ENCODE measurements around the gene GGTA1. TPM values are rescaled to one million over a fixed set of nuclear protein-coding genes. Genes with fewer than 3 reads are reported as not detected.

Gene GGTA1
- total RNA-seq, 1 donor: not detected

- H3K4me3 ChIP-seq (ENCODE audit: low read depth, low read length): no peak overlapping the region
- DNase-seq (ENCODE audit: low read depth): peak; percentile 28
- TF ChIP-seq, protein P1, sequence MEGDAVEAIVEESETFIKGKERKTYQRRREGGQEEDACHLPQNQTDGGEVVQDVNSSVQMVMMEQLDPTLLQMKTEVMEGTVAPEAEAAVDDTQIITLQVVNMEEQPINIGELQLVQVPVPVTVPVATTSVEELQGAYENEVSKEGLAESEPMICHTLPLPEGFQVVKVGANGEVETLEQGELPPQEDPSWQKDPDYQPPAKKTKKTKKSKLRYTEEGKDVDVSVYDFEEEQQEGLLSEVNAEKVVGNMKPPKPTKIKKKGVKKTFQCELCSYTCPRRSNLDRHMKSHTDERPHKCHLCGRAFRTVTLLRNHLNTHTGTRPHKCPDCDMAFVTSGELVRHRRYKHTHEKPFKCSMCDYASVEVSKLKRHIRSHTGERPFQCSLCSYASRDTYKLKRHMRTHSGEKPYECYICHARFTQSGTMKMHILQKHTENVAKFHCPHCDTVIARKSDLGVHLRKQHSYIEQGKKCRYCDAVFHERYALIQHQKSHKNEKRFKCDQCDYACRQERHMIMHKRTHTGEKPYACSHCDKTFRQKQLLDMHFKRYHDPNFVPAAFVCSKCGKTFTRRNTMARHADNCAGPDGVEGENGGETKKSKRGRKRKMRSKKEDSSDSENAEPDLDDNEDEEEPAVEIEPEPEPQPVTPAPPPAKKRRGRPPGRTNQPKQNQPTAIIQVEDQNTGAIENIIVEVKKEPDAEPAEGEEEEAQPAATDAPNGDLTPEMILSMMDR (IDR thresholded peaks at IDR 0.05; ENCODE audit: insufficient read depth, low read depth, low read length): no peak
Measured at GRCh38 chr9:121478816-121479676, 20.6 kb downstream of the GGTA1 start.

- no peak for DNase-seq (ENCODE audit: low read depth)
- H3K4me3 ChIP-seq (ENCODE audit: low read depth, low read length): no peak overlapping the region
- TF ChIP-seq, protein P1 (IDR thresholded peaks at IDR 0.05; ENCODE audit: insufficient read depth, low read depth, low read length): no peak
Measured at GRCh38 chr9:121476156-121476555, 23.5 kb downstream of the GGTA1 start.

DNA sequence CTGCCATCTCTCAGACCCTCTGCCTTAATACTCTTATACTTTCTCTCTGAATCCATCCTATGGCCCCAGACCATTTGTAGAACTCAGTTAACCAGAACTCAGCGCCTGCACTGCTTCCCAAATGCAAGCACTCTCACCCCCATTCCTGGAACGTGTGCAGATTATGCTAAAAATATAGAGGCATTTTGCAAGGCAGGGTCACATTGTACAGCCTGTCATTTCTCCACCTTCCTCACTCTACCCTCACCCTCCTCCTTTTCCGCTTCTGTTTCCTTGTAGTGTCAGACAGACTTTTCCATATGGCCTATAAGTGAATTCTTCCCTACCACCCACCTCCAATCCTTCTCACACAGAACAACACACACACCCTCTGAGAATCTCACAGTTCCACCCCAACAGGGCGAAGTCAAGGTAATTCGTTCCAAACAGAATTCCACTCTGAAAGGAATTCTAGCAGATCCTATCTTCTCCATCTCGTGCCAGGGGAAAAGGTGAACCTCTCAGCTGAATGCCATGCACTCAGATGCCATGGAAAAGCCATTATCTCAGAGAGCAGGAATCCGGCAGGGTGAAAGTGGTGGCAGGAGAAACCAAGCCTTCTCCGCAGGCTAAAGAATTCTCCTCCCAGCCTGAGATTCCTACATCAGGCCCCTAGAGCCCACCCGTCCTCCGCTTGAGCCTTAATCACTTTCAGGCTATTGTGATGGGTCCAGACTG is 25.3 kb downstream of the GGTA1 start:
- no peak overlapping the region for H3K4me3 ChIP-seq (ENCODE audit: low read depth, low read length)
- no peak for DNase-seq (ENCODE audit: low read depth)
- TF ChIP-seq, protein P1 (IDR thresholded peaks at IDR 0.05; ENCODE audit: insufficient read depth, low read depth, low read length): no peak

DNA sequence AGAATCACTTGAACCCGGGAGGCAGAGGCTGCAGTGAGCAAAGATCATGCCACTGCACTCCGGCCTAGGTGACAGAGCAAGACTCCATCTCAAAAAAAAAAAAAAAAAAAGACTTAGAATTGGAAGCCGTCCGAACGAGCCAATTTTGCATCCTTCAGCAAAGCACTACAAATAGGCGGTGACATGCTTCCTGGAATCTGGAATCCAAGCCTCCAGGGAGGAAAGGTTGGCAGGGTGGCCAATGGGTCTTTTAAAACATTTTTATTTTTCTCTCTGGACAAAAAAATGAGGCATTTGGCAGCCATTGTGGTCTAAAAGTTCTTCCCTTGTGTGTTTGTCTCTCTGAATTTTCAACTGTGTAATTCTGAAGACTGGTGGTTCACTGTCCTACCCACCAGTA is 26.4 kb downstream of the GGTA1 start:
- H3K4me3 ChIP-seq (ENCODE audit: low read depth, low read length): no peak overlapping the region
- TF ChIP-seq, protein P1 (IDR thresholded peaks at IDR 0.05; ENCODE audit: insufficient read depth, low read depth, low read length): no peak
- DNase-seq (ENCODE audit: low read depth): no peak

DNA sequence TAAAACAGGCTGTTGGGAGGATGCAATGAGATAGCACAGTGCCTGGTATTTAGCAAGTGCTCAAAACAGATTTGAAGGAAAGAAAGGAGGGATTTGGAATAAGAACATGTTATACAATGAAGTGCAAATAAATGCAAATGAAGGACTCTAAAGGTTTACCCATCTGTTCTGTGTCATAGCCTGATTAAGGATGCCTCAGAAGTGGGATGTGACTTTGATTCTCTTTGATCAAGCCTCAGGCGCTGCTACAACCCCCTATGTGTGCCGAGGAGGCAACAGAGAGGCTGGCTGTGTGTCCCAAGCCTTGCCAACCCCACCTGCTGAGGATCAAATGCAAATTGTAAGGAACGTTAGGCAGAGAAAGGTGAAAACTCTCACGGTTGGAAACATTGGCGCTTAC is 27.2 kb downstream of the GGTA1 start:
- TF ChIP-seq, protein P1 (IDR thresholded peaks at IDR 0.05; ENCODE audit: insufficient read depth, low read depth, low read length): no peak
- H3K4me3 ChIP-seq (ENCODE audit: low read depth, low read length): no peak overlapping the region
- DNase-seq (ENCODE audit: low read depth): no peak

DNA sequence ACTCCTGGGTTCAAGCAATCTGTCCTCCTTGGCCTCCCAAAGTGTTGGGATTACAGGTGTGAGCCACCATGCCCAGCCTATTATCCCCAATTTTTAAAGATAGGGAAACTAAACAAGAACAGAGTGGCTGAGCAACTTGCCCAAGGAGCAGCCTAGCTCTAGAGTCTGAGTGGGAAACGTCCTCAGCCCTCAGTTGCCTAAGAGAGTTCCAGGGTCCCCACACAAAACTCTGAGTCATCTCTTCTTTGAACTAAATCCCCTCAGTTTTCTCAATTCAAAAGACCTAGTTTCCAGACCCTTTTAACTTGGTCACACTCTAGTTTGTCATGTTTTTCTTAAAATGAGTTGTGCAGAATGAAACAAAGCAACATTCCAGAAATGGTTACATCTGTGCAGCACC is 33.5 kb downstream of the GGTA1 start:
- TF ChIP-seq, protein P1 (IDR thresholded peaks at IDR 0.05; ENCODE audit: insufficient read depth, low read depth, low read length): no peak
- no peak for DNase-seq (ENCODE audit: low read depth)
- no peak overlapping the region for H3K4me3 ChIP-seq (ENCODE audit: low read depth, low read length)

Data from fibroblast of villous mesenchyme (primary cell).